Stimulated activated CD8-positive, alpha-beta memory T cell treated with anti-CD3 and anti-CD28 coated beads, Interleukin-15, amount 100 ng/mL, for 48 hours (primary cell): ENCODE measurements around the gene LDLRAD4.

Source experiments
- DNase-seq, 2 donors: peaks; one replicate each; pipeline ENCODE4 v3.0.0-alpha.2; 2020; ENCODE audit warnings: low read depth in 2 of 2

Gene LDLRAD4

DNA sequence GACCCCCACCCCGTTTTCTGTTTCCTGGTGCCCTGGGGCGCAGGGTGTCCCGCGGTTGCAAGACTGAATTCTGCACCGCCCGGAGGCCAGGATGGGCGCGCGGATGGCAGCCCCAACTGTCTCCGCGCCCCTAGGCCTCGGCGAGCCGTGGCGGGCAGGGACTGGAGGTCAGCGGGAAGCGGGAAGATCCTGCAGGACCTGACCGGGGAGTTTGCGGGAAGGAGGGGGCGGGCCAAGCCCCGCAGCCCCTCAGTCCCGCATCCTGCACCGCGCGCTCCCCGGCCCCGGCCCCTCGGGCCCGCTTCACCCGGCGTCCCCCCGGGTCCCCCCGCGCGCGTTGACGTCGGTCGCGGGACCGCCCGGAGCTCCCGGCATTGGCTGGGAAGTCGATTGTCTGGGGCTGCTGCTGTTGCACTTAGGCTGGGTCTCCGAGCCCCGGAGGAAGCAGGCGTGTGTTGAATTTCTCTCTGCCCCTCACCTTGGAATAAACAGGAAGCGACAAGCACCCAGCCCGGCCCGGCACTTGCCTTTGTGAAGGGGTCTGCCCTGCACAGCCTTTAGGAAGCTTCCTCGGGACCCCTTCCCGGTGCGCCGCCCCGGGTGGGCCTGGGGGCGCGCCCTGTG lies at the start of gene LDLRAD4:
Gene LDLRAD4 (plus strand): TSS at position 393 of the 624 bp plus-strand sequence.
- DNase-seq = no peak

DNA sequence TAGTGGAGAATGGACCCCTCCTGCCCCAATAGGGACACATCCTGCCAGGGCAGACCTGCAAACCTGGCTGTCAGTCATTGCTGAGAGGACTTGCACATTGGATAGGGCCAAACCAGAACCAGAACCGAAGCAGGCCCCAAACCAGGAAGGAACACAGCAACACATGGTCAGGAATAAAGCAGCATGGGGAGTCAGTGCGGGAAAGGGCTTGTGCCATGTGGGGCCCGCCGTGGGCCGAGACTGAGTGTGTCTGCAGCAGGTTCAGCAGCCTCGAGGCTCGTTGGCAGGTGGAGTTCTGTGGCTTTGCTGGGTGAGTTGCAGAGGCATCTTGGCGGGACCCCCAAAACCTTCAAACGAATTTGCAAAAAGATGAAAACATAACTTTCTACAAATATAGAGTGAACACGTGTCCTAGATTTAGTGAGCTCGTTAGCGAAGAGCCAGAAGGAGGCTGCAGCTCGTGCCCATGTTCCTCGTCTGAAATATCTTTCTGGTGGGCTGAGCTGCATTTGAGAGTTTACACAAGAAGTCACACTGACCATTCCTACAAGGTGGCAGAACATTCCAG lies 44.9 kb upstream of the LDLRAD4 start:
- no peak for DNase-seq

DNA sequence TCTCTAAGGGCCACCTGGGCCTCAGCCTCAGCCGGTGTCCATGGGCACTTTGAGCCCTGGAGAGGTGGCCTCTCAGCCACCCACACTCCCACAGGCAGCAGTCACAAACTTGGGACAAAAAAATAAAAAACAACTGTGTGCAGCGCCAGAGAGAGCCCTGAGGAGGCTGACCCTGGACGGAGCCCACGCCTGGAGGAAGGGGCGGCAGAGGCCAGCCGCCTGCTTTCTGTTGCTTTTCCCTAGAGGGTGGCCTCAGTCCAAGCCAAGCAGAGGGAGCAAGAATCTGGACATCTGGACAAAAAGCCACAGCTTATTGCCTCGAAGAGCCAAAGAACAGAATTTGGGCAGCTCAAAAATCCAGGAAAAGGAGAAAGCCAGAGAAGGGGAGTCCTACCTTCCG lies 43.3 kb upstream of the LDLRAD4 start:
- DNase-seq = no peak

DNA sequence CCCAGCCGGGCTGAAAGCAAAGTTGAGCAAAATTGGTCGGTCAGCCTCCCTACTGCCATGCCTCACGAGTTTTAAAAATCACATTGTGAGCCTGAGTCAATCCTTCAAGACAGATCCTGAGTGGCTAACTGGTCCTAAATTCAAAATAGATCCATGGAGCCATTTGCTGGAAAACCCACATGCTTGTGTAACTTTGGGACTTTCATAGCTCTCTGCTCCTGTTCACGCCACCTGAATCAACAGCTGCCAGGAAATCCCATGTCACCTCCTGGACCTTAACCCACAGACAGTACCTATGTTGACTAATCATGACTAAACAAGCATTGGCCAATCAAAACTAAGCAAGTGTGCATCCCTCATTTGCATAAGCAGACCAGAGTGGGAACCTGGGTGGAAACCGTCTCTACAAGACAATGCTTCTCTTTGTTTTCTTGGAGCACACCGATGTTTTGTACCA lies 42.8 kb upstream of the LDLRAD4 start:
- DNase-seq = no peak

DNA sequence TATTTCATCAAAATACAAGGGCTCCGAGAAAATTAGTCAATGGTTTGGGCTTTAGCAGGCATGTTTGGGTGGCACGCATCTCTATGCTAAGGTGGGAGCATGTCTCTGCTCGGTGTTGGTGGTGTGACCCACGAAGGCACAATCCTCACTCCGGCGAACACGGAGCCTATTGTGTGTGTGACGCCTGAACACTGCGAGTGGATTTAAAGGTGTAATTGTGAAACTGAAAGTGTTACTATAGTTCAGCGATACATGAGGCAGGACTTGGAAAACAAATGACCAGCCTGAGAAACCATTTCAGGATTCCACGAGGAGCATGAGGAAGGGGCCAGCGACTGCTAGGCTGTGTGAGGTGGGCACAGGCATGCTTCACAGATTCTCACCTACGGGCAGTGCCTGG lies 41.7 kb upstream of the LDLRAD4 start:
- no peak for DNase-seq

DNA sequence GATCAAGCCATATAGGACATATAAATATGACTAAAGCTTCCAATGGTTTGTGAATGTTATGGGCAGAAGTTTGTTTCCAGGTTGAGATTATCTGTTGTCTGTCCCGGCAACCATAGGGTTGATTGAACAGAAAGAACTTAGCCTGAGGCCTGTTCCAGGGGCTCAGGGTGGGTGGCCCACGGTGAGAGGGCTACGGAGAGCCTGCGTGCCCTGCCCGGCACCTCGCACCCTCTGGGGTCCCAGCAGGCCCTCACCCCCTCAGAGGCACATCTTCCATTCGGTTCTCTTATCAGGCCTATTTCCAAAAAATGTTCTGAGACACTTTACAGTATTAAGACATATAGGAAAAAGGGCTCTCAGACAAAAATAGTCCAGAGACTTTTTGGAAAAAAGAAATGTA lies 40.4 kb upstream of the LDLRAD4 start:
- no peak for DNase-seq

DNA sequence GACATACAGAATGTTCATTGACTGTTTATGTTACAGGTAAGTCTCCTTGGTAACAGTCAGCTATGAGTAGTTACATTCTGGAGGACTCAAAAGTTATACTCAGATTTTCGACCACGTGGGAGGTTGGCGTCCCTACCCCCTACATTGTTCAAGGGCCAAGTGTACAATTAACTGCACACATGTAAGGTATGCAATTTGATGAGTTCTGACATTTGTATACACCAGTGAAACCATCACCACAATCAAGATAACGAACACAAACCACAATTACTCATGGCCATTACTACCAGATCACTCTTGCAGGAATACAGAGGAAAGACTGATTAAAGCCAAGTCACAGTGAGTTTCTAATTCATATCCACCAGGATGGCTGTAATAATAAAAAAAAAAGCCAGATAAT lies 39.6 kb upstream of the LDLRAD4 start:
- peak; percentile 24 to 51 for DNase-seq

DNA sequence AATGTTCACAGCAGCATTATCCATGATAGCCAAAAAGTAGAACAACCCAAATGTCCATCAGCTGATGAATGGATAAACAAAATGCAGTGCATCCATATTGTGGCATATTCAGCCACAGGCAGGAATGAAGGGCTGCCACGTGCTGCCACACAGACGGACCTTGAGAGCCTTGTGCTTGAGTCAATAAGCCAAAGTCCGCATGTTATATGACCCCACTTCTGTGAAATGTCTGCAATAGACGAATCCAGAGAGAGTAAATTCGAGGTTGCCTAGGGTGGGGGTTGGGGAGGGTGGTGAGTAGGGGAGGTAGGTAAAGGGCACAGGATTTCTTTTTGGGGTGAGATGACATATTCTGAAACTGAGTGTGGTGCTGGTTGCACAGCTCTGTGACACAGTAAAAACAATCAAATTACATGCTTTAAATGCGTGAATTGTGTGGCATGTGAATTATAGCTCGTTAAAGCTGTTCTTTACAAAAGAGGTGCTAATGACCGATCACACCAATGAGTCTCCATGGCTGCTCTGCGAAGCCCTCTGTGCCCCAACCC lies 38.9 kb upstream of the LDLRAD4 start:
- peak in 1 of 2 donors; percentile 22 for DNase-seq

DNA sequence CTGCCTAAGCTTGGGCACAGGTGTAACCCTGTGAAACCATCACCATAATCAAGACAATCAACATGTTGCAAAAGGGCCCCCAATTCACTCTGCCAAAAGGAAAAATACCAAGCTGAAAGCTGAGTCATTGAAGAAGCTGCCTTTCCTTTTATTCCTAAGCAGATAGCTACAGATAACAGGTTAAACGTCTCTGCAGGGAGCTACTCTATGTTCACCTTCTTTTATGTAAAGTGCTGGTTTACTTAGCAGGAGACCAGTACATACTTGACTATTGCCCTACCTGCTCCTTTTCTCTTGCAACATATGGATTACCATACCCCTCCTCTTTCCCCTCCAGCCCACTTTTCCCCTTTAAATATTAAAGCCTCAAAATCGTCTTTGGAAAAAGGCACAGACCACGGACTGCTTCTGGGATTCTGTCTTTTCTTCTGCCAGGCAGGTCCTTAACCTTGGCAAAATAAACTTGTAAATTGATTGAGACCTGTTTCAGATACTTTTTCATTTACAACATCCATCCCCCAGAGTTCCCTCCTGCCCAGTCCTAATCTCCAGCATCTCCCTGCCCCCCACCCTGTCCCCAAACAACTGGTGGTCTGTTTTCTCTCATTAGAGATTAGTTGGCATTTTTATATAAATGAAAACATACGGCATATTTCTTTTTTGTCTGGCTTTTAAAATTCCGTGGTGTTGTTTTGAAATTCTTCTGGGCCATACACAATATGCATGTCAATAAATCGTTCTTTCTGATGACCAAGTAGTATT lies 37.8 kb upstream of the LDLRAD4 start:
- DNase-seq = no peak

DNA sequence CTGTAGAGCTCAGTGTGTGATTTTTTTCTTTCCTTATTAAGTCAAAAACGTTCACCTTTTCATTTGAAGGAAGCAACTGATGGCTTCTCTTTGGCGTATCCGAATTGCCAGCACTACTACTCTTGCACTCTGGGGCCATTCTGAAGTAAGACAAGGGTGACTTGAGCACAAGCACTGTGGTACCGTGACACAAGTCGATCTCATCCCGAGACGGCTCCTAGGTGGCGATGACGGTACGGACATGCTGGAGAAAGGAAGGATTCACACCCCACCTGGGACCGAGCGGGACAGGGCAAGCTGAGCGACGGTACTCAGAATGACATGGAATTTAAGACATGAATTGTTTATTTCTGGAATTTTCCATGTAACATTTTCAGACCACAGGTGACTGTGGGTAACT lies 36.8 kb upstream of the LDLRAD4 start:
- DNase-seq = no peak

DNA sequence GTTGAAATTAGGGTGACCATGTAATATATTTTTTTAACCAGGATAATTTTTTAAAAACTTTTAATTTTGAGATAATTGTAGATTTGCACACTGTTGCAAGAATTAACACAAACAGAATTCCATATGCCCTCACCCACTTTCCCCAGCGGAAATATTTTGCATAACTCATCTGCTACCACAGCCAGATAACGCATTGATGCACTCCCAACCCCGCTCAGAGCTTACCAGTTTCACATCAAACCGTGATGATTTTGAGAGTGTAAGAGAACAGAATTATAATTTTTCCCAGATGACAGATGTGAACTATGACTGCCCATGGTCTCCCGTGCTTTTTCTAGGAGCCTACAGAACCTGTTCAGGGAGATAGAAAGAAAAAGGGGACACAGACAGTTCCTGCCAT lies 35.2 kb upstream of the LDLRAD4 start:
- no peak for DNase-seq

DNA sequence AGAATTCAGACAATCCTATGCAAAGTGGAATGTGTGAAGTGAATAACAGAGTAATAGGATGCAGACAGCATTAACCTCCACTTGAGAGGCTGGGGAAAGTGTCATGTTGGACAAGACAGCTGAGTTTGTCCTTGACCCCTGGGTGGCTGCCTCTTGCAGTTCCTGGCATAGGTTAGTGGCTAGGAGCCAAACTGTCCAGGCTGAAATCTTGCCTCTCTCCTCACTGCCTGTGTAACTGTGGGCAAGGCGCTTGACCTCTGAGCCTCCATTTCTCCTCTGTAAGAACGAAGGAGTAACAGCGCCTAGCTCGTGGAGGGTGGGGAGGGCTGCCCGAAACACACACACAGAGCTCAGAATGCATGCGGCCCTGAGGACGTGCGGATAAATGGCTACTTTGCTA lies 34.8 kb upstream of the LDLRAD4 start:
- DNase-seq = no peak

DNA sequence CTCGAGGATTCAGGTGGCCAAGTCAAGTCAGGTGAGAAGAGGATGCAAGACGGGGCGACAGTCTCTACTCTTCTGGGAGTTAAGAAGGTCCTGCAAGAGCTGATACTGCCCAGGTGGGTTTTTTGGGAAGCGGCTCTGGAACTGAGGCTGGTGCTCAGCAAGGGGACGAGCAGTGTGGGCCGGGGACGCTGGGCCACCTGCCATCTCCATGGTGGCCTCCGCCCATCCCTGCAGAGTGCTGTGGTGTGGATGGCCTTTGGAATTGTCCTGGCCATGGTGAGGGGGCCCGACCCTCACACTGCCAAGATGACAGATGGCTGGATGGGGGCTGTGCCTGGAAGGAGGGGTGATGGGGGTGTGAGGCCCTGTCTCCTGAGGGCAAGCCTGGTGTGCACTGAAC lies 34.2 kb upstream of the LDLRAD4 start:
- no peak for DNase-seq

DNA sequence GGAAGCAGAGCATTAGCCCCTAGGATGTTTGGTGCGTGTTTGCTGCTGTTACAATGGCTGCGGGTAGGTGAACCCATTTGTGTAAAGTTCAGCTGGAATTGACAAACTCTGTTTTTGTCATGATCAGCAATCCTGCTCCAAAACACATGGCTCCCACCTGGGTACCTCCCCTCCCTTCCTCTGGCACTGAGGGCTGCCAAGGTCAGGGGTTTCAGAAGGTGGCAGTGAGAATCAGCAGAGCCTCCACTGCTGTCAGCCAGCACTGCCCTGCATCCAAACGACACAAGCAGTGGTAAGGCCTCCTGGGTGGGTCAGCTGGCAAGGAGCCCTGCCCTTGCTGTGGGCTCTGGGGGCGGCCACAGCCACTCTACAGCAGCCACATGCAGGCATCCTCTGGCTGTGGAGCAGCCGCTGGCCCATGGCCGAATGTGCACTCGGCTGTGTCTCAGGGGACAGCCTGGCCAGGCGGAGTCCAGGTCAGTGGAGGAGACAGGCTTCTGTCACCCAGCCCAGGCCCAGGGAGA lies 32.8 kb upstream of the LDLRAD4 start:
- no peak for DNase-seq

DNA sequence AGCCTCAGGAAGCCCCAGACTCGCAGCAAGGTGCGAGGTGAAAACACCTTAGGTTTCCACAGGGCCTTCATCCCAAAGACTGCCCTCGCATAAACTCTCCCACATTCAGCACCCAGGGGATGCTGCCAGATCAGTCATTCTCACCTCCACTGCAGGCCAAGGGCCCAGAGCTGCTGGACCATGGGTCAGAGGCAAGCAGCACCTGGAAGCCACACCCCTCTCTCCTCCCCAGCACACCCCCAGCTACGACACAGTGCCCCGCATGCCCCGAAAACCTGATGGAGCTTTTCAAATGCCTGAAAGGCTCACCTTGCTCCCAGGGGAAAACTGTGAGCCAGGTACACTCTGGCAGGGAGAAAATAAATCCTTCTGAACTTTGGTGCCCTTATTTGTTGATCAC lies 31.9 kb upstream of the LDLRAD4 start:
- DNase-seq = no peak

DNA sequence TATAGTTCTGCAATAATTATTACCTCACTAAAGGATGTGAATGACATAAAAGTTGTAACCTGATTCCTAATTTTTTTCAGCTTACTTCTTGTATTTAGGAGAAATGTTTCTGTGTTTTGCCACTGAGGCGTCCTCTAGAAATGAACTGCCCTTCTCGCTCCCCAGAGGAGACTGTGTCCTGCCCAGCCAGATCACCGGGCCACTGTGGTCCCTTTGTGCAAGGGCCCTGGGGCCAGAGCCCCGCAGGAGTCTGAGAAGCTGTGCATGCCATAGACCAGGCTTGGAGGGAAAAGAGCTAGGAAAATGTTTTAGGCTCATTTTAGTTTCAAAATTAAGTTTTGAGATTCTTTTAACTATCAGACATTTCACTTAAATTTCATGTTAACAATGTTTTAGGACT lies 31.1 kb upstream of the LDLRAD4 start:
- no peak for DNase-seq

DNA sequence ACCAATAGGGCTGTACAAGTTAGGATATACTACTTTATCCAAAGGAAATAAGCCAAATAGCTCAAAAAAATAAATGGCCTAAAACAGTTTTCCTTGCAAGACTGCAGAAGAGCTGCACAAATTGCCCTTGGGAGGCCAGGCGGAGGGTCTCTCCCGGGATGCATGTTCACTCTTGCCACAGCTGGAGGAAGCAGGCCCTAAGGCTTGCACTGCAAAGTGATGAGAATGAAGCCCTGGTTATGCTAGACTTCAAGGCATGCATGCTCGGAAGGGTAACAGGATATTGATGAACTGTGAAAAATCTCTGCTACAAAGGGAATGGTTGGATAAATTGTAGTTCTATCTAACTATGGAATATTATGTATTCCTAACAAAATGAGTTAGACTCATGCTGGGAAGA lies 27.5 kb upstream of the LDLRAD4 start:
- DNase-seq = no peak

DNA sequence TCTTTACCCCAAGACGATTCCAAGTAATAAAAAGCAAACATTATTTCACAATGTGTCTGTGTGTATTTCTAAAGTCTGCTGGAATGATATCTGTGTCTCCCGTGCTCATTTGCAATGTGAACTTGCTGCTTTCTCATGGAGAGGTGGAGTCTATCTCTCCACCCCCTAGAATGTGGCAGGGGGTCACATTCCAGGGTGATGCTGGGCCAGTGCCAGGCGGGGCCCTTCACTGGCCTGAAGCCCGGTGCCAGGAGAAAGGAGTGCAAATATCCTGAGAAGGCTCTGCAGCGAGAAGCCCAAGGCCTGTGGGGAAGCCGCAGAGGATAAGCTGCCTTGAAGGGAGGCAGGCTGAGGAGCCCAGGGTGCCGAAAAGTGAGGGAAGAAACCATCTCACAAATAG lies 26.8 kb upstream of the LDLRAD4 start:
- no peak for DNase-seq

DNA sequence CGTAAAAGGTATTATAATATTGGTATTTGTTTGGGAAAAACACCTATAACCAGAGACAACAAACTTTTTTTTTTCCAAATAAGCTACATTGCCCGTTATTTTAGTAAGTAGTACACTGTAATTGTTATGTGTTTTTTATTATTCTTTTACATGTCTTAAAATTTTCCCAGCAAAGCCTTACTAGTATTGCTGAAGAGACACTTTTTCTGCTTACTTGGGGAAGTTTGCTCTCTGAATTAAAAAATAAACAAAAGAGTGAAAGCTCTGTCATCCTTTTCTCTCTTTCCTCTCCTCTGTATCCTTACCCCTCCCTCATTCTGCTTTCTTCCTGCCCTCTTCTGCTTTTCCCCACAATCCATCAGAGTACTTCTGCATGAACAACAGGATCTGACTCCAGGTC lies 25.6 kb upstream of the LDLRAD4 start:
- no peak for DNase-seq

DNA sequence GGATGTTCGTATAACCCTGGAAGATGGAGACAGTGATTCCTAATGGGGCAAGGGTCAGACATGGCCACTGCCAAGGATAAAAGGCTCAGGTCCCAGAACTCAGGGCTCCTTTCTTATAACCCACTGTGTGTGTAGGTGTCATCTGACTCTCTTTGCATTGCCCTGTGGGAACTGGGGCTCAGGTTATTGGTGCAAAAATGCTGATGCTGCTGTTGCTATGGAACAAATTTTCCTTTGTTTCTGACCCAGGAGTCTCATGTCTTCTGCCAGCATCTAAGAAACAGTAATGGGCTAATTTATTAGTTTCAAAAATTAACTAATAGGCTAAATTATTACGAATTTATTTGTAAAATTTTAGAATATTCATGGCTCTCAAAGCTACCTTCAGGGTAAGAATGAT lies 24.3 kb upstream of the LDLRAD4 start:
- no peak for DNase-seq

DNA sequence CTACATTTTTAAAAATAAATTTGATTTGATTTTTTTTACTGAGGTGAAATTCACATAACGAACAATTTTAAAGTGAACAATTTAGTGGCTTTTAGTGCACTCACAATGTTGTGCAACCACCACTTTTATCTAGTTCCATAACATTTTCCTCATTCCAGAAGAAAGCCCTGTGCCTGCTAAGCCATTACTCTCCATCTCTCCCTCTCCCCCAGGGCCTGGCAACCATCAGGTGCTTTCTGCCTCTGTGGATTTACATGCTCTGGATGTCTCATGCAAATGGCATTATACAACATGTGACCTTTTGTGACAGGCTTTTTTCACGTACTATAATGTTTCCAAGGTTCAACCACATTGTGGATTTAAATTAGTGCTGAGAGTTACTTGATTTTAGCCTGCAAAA lies 19.9 kb upstream of the LDLRAD4 start:
- DNase-seq = no peak

DNA sequence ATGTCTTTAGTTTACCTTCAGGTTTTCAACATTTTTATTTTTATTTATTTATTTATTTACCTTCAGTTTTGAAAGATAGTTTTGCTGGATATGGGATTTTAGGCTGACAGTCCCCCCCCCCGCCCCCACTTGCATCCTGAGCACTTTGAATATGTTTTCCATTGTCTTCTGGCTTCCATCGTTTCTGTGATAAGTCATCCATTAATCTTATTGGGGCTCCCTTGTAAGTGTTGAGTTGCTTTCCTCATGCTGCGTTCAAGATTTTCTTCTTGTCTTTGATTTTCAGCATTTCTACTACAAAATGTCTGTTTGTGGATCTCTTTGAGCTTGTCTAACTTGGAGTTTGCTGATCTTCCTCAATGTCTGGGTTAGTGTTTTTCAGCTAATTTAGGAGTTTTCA lies 19.4 kb upstream of the LDLRAD4 start:
- DNase-seq = no peak

DNA sequence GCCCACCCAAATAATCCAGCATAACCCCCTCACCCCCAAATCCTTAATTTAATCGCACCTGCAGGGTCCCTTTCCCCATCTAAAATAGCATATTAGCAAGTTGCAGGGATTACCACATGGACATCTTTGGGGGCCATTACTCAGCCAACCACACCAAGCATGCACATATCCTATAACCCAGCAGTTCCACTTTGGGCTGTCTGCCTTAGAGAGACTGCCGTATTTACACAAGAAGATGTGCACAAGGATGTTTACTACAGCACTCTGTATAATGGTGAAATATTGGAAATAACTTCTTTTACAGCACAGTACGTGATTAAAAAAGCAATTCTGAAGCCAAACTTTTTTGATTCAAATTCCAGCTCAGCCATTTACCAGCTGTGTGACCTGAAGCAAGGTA lies 17.3 kb upstream of the LDLRAD4 start:
- DNase-seq = no peak
